AG08396 (cell line): ENCODE data around the gene GNG7.
A peak's percentile ranks its signal among the peaks of the same experiment; 100 is the strongest.
"Not testable (repeated sequence)": the region's sequence is repeated elsewhere in the genome, so short reads cannot be mapped to it uniquely, and the experiment has no call there.

ENCODE experiments used
- DNase-seq: peaks from one replicate; pipeline ENCODE4 v3.0.0; 2012; ENCODE audit warnings: low spot score, mixed read lengths

GNG7 gene

GRCh38 chr19:2507109-2507508 is 195.4 kb downstream of the GNG7 start:
- peak; percentile 55 for DNase-seq

GRCh38 chr19:2506656-2507055 is 195.8 kb downstream of the GNG7 start:
- DNase-seq, result not testable (repeated sequence)

- DNase-seq, result peak; percentile 69
These were observed 198.9 kb downstream of the GNG7 start for GRCh38 chr19:2503521-2504109.

GRCh38 chr19:2500841-2501261 is 201.6 kb downstream of the GNG7 start:
- no peak for DNase-seq

- DNase-seq, result no peak
These were observed 202.3 kb downstream of the GNG7 start for GRCh38 chr19:2500156-2500555.

- DNase-seq, result no peak
These were observed 205.3 kb downstream of the GNG7 start for GRCh38 chr19:2497186-2497585.

GRCh38 chr19:2495651-2496316 is 206.7 kb downstream of the GNG7 start:
- DNase-seq, result peak; percentile 57

- peak; percentile 87 for DNase-seq
These were observed 207.3 kb downstream of the GNG7 start for GRCh38 chr19:2495130-2495641.

GRCh38 chr19:2494447-2495129 is 207.9 kb downstream of the GNG7 start:
- peak; percentile 88 for DNase-seq

GRCh38 chr19:2494084-2494446 is 208.4 kb downstream of the GNG7 start:
- peak; percentile 81 for DNase-seq

- DNase-seq, result not testable (repeated sequence)
These were observed 209.0 kb downstream of the GNG7 start for GRCh38 chr19:2493448-2493847.

- peak; percentile 1 for DNase-seq
These were observed 209.6 kb downstream of the GNG7 start for GRCh38 chr19:2492870-2493269.

- DNase-seq, result peak; percentile 84
These were observed 211.2 kb downstream of the GNG7 start for GRCh38 chr19:2491130-2491801.

GRCh38 chr19:2490659-2491058 is 211.8 kb downstream of the GNG7 start:
- DNase-seq, result peak; percentile 1

- DNase-seq, result peak; percentile 81
These were observed 213.4 kb downstream of the GNG7 start for GRCh38 chr19:2488942-2489731.

- DNase-seq, result peak; percentile 12
These were observed 214.0 kb downstream of the GNG7 start for GRCh38 chr19:2488405-2488941.

GRCh38 chr19:2487842-2488241 is 214.7 kb downstream of the GNG7 start:
- DNase-seq, result peak; percentile 2

- DNase-seq, result no peak
These were observed 215.4 kb downstream of the GNG7 start for GRCh38 chr19:2487090-2487489.

- no peak for DNase-seq
These were observed 217.1 kb downstream of the GNG7 start for GRCh38 chr19:2485428-2485827.

- DNase-seq, result no peak
These were observed 218.1 kb downstream of the GNG7 start for GRCh38 chr19:2484178-2484937.
